ENCODE results near the gene CARMIL1. TPM values are rescaled to one million over a fixed set of nuclear protein-coding genes. Genes with fewer than 3 reads are reported as not detected.

Gene CARMIL1
- total and polyA plus RNA-seq, 10 of the 15 experiments (the other 5 are each of a cell fraction or from before 2014, with no cell fraction given) = 6.4 to 18.1 (median 10.3) TPM

- Histone ChIP-seq H3K9ac (ENCODE audit: control insufficient read depth, insufficient read depth, low read length) (no peak overlapping the region), H3K4me3 (no peak overlapping the region), H3K4me2 (ENCODE audit: control insufficient read depth, insufficient read depth) (no peak overlapping the region), H3K4me1 (ENCODE audit: control insufficient read depth, insufficient read depth, low read length) (no peaks in the 10 kb centered on the region), H3K27ac (ENCODE audit: control insufficient read depth, insufficient read depth) (no peak overlapping the region), H3K27me3 (replicated peaks in 1 of 2; ENCODE audit: control insufficient read depth in 2 of 2, insufficient read depth in 2 of 2, low read length in 1 of 2) (no peaks in the 10 kb centered on the region), H2AFZ (ENCODE audit: control insufficient read depth, low read depth, low read length) (no peak overlapping the region), H3K36me3 (ENCODE audit: control insufficient read depth in 2 of 2, insufficient read depth in 2 of 2, low read length in 1 of 2) (no peaks in the 10 kb centered on the region), H3K9me3 (replicated peaks; ENCODE audit: control insufficient read depth, insufficient read depth, low read length) (no peaks in the 10 kb centered on the region), H4K20me1 (ENCODE audit: control insufficient read depth, insufficient read depth) (no peaks in the 10 kb centered on the region), H3K79me2 (ENCODE audit: control insufficient read depth, insufficient read depth, low read length) (no peaks in the 10 kb centered on the region)
- BruUV-seq (replicated peaks) = no TSS peak
- CTCF ChIA-PET = interaction anchor here (0.6 to 3.3 kb wide), 6 partner anchors 8 to 131 kb away, joined by 3 to 12 read pairs (median 6); no protein-coding TSS in a partner anchor
- intact Hi-C loops (cut with micrococcal nuclease; ENCODE audit: unreplicated experiment) (no loop called here), in situ Hi-C loops (cut with MboI) (no loop called here)
- WGBS (ENCODE audit: insufficient coverage, insufficient replicate concordance, low lambda C conversion rate, missing lambda C conversion rate) = 31% methylated on average over 5 of the region's 5 CpGs
- no peak for ATAC-seq
- RAD21 ChIA-PET (ENCODE audit: unreplicated experiment) = interaction anchor here (0.5 to 2.5 kb wide), 3 partner anchors 75 to 136 kb away, joined by 3 to 10 read pairs (median 5); no protein-coding TSS in a partner anchor
- no peak for FAIRE-seq
- POLR2A ChIA-PET = interaction anchor here (0.6 to 1.5 kb wide), 6 partner anchors 9 to 142 kb away, joined by 3 to 10 read pairs (median 6); no protein-coding TSS in a partner anchor
- DNase-seq (ENCODE audit: low read depth, low spot score) = no peak
- SMC1A ChIA-PET (ENCODE audit: uncharacterized antibody, unreplicated experiment) = interaction anchor here (0.6 to 4.8 kb wide), 7 partner anchors 11 to 136 kb away, joined by 3 to 35 read pairs (median 3); no protein-coding TSS in a partner anchor
- TF ChIP-seq POLR2AphosphoS2 (IDR thresholded peaks at IDR 0.05; ENCODE audit: low read depth, low read length) (no peak), CTCF (IDR thresholded peaks at IDR 0.05 in 2 of 3, conservative IDR thresholded peaks at IDR 0.05 in 1 of 3; ENCODE audit: control insufficient read depth in 2 of 3, extremely low read depth in 1 of 3, insufficient read depth in 1 of 3, low read depth in 3 of 3, low read length in 3 of 3) (no peak), SREBF1 (IDR thresholded peaks at IDR 0.05; ENCODE audit: low read length) (no peak), HDAC6 (IDR thresholded peaks at IDR 0.05; ENCODE audit: unreplicated experiment) (no peak), CREM (IDR thresholded peaks at IDR 0.05; ENCODE audit: low read depth) (no peak), MXI1 (IDR thresholded peaks at IDR 0.05; ENCODE audit: low read depth, low read length) (no peak), KAT2A (conservative IDR thresholded peaks at IDR 0.05; ENCODE audit: control insufficient read depth, low read depth, low read length) (no peak), FOS (IDR thresholded peaks at IDR 0.05; ENCODE audit: borderline replicate concordance, extremely low read depth, insufficient read length) (no peak), E2F8 (IDR thresholded peaks at IDR 0.05; ENCODE audit: low read depth, partially characterized antibody) (no peak), POLR2A (IDR thresholded peaks at IDR 0.05; ENCODE audit: low read depth, low read length) (no peak), YY1 (IDR thresholded peaks at IDR 0.05; ENCODE audit: low read depth, low read length) (no peak), HSF1 (IDR thresholded peaks at IDR 0.05; ENCODE audit: low read depth, low read length) (no peak), WRNIP1 (IDR thresholded peaks at IDR 0.05; ENCODE audit: borderline replicate concordance, low read depth, low read length) (no peak), POLR2AphosphoS5 (IDR thresholded peaks at IDR 0.05; ENCODE audit: low read length) (no peak), YBX1 (IDR thresholded peaks at IDR 0.05) (no peak)
Observed at GRCh38 chr6:25354078-25354932, 75.1 kb downstream of the CARMIL1 start.
